AG04449 (cell line): Measurements from ENCODE around the gene SLX1B.
"Not testable (repeated sequence)": the region's sequence is repeated elsewhere in the genome, so short reads cannot be mapped to it uniquely, and the experiment has no call there.

ENCODE experiments used
- CTCF ChIA-PET: fragments of 350-600 bp; formaldehyde crosslinking; extraction: SDS; loops from one replicate; lab custom pipeline; 2021; ENCODE audit warnings: antibody characterized with exemption; lab: Yijun Ruan, JAX
- POLR2A ChIA-PET: fragments of 400-600, 350-600 bp; formaldehyde crosslinking; extraction: SDS; loops from one replicate; lab custom pipeline; 2020; ENCODE audit warnings: antibody characterized with exemption, inconsistent platforms; lab: Yijun Ruan, JAX
- DNase-seq: peaks from one replicate; pipeline ENCODE4 v3.0.0-alpha.2; 2010; ENCODE audit warnings: low read depth, low spot score
- H3K4me3 ChIP-seq: 2 replicates; pipeline ENCODE4 v1.5.1; 2011; ENCODE audit warnings: low read depth, mild to moderate bottlenecking, control low read depth, low read length

The SLX1B gene

DNA sequence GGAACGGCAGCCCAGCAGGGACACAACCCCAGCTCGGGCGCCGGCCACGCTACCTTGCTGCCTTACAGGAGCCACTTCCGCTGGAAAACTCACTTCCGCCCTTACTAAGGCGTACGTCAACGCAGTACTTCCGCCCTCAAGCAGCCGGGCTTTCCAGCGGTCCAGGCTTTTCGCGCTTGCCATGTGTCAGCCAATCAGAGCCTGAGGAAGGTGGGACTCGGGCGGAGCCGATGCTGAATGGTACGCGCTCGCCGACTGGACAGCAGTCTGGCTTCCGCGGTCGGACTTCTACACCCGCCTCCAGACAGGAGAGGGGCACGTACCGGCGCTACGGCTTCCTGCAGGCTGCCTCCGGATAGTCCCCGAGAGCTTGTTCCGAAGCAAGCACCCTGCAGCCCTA is at the start of gene SLX1B, which contains the start of gene BOLA2:
Gene SLX1B, plus strand, starts transcription at position 265 of the 400 bp plus-strand sequence.
Gene BOLA2, minus strand, starts transcription at position 83 of the 400 bp plus-strand sequence. CDS start 98 bp downstream, outside the sequence.
- H3K4me3 ChIP-seq, DNase-seq, POLR2A ChIA-PET, CTCF ChIA-PET: not testable (repeated sequence)

DNA sequence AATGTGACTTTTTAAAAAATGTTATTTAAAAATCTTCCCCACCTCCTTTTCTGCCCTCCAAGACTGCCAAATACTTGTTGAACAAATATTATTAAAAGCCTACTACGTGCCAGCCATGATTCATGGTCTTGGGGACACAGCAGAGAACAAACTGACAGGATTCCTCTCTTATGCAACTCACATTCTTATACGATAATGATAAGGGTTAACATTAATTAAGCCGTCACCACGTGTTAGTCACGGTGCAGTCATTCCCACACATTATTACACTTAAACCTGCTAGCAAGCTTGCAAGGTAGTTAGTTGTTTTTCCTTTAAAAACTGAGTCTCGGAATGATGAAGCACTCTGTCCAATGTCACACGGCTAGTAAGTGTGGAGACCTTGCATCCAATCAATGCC is 49.1 kb upstream of the SLX1B start:
- POLR2A ChIA-PET, H3K4me3 ChIP-seq, CTCF ChIA-PET: not testable (repeated sequence)
- DNase-seq = peak; percentile 12

DNA sequence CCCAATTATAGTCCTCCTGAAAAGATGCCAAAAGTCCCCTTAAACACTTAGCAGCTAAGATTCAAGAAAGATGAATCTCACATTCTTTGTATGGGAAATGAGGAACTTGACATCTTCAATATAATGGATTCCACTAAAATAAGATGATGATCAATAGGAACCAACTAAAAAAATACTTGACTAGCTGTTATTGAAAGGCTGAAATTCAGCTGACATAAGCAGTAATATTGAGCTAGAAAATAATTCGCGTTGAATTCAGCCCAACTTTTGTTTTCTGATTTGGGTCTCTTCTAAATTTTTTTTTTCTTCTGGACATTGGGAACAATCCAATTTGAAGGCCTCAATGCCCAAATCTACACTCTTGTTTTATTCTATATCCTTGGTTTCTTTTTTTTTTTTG is 30.7 kb upstream of the SLX1B start:
- DNase-seq, H3K4me3 ChIP-seq, CTCF ChIA-PET, POLR2A ChIA-PET: not testable (repeated sequence)

DNA sequence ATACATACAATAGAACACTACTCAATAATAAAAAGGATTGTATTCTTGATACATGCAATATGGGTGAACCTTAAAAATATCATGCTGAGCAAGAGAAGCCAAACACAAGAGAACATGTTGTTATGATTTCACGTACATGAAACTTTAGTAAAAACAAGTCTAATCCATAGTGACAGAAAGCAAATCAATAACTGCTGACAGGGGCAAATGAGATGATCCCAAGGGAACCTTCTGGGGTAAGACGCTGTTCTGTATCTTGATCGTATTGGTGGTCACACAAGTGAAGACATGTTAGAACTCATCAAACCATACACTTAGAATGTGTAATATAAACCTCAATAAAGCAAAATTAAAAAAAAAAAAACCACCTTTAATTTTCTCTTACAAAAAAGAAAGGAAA is 28.9 kb upstream of the SLX1B start:
- DNase-seq, CTCF ChIA-PET, POLR2A ChIA-PET, H3K4me3 ChIP-seq: not testable (repeated sequence)

DNA sequence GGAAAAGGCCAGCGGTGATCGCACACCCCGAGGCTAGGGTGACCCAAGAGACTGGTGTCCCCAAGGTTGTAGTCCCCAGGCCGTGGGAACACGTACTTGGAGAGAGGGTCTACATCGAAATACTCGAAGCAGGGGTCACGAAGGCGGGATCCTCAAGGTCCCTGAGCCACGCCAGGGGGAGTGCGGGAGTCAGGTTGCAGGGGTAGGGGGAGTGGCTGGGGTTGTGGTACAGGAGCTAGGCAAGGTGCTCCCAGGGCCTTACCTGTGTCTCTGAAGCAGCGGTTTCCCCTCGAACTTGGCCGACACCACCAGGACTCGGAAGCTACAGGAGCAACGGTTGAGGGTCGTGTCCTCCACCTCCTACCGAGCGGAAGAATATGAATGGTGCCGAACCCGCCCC is 579 bp upstream of the SLX1B start:
- H3K4me3 ChIP-seq, POLR2A ChIA-PET, CTCF ChIA-PET, DNase-seq: not testable (repeated sequence)

DNA sequence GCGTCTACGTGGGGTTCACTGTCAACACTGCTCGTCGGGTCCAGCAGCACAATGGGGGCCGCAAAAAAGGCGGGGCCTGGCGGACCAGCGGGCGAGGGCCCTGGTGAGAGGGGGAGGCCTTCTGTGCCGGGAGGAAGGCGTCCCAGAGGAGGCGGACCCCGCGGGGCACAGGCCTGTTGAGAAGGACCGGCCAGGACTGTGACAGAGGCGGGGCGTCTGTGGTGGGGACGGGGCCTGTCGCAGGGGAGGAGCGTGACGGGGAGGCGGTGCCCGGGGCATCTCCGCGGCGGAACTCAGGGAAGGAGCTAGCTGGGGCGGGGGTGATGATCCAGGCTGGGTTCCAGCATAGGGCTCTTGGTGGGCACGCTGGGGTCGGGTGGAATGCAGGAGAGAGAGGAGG is 495 bp downstream of the SLX1B start:
- H3K4me3 ChIP-seq, CTCF ChIA-PET, POLR2A ChIA-PET, DNase-seq: not testable (repeated sequence)

DNA sequence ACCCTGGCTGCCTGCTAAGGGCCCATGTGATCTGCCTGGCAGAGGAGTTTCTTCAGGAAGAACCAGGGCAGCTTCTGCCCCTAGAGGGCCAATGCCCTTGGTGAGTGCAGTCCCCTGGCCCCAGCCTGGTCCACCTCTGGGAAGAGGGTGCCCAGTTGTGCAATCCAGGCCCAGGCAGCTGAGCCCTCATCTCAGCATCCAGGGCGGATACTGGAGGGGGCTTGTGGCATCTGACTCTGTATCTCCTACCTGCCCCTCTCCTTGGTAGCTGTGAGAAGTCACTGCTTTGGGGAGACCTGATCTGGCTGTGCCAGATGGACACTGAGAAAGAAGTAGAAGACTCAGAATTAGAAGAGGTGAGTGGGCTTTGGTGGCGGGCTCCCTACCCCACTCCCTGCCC is 3.3 kb downstream of the SLX1B start:
- H3K4me3 ChIP-seq, POLR2A ChIA-PET, CTCF ChIA-PET, DNase-seq: not testable (repeated sequence)

DNA sequence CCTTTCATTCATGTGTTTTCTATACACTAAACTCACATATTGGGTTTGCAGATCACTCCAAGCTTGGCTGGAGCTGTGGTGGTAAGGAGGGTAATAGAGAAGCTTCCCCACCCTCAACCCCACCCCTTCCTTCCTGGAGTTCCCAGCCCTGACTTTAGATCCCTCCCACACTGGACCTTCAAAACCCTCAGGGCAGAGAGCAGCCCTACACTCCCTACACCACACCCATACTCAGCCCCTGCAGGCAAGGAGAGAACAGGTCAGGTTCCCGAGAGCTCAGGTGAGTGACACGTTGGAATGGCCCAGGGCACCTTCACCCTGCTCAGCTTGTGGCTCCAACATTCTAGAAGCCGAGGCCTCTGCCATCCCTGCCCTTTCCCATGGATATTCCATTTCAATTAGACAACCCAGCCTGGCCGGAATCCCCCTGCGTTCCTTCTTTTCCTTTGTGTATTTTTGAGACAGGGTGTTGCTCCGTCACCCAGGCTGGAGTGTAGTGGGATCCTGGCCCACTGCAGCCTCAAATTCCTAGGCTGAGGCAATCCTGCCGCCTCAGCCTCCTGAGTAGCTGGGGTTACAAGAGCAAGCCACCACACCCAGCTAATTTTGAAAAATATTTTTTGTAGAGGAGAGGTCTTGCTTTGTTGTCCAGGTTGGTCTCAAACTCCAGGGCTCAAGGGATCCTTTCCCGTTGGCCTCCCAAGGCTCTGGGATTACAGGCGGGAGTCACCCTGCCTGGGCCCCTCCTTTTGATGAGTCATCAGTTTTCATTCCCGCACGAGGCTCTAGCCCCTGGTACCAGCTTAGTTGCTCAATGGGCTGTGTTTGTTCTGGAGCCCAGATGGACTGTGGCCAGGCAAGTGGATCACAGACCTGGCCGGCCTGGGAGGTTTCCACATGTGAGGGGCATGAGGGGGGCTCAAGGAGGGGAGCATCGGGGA is 5.6 kb downstream of the SLX1B start, which contains the start of gene SULT1A4:
Gene SULT1A4, plus strand, starts transcription at position 208 of the 941 bp plus-strand sequence. CDS start 1,473 bp downstream, outside the sequence.
- DNase-seq, H3K4me3 ChIP-seq, POLR2A ChIA-PET, CTCF ChIA-PET: not testable (repeated sequence)

DNA sequence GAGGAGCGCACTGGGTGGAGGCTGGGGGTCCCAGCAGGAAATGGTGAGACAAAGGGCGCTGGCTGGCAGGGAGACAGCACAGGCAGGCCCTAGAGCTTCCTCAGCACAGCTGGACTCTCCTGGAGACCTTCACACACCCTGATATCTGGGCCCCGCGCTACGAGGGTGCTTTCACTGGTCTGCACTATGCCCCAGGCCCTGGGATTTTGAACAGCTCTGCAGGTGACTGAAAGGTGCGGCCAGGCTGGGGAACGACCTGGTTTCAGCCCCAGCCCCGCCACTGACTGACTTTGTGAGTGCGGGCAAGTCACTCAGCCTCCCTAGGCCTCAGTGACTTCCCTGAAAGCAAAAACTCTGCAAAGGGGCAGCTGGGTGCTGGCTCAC is 6.3 kb downstream of the SLX1B start:
- POLR2A ChIA-PET, CTCF ChIA-PET, H3K4me3 ChIP-seq, DNase-seq: not testable (repeated sequence)

DNA sequence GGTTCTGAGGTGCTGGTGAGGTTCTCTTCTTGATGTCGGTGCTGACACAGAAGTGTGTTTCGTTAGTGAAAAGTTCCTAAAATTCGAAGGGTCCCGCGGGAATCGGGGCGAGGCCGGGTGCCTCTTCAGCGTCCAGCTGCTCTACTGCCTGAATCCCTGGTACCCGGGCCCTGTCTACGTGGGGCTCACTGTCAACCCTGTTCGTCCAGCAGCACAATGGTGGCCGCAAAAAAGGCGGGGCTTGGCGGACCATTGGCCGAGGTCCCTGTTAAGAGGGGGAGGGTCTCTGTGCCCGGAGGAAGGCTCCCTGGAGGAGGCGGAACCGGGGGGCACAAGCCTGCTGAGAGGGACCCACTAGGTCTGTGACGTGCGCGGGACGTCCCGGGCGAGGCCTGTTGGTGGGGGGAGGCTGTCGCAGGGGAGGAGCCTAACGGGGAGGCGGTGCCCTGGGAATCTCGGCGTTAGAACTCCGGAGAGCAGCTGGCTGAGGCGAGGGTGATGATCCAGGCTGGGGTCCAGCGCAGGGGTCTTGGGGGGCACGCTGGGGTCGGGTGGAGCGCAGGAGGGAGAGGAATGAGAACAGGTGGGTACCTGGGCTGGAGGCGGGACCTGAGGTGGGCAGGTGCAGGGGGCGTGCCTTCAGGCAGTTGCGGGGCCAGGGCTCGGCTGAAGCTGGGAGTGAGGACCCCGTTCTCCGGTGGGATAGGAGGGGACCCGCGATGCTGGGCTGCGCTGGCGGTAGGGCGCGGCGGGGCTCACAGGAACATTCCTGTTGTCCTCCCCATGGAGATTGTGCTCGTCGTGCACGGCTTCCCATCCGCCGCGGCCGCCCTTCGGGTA is 11.9 kb downstream of the SLX1B start:
- CTCF ChIA-PET, DNase-seq, POLR2A ChIA-PET, H3K4me3 ChIP-seq: not testable (repeated sequence)

DNA sequence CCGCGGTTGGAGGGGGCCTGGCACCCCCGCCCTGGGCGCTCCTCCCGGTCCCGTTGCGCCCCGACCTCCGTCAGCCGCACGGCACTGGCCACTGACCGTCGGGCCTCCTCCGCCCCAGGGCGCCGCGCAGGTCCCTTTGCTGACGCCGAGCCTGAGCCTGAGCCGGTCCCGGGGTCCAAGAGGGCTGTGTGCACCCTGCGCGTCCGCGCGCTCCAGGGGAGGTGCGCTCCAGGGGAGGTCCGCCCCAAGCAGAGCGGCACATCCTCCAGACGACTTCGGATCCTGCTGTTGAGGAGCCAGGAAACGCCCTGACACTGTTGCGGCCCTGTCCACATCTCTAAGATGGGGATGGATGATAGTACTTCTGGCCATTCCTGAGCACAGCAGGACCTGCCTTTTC is 12.6 kb downstream of the SLX1B start:
- POLR2A ChIA-PET, CTCF ChIA-PET, H3K4me3 ChIP-seq, DNase-seq: not testable (repeated sequence)

DNA sequence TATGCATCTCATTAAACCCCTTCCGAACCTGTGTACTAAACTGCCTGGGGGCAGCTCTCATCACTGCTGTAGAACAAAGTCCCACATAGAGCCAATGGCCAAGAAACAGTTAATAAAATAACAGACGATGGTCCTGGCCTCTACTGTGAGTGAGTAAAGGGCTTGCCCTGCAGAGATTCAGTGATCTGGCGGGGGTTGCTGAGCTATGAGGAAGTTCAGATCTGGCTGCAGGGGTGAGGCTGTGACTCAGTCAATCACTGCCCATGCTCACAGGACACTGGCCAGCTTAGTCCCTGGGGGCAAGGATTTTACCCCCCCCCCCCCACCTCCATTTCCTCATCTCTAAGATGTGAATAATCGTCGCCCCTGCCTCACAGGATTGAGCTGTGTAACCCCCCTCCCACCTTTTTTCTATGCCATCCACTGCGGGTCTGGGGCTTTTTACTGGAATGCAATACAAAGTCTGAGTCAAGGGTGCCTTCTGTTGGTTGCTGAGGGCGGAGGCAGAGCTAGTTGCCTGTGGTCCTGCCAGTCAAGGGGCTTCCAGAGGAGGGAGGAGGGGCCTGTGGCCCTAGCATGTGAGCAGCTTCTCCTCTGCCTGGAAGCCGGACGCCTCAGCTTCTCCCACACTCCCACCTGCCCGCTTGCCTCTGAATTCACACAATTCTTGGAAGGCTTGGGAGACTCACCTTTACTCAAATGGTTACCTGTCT is 13.5 kb downstream of the SLX1B start:
- H3K4me3 ChIP-seq, DNase-seq, CTCF ChIA-PET, POLR2A ChIA-PET: not testable (repeated sequence)

DNA sequence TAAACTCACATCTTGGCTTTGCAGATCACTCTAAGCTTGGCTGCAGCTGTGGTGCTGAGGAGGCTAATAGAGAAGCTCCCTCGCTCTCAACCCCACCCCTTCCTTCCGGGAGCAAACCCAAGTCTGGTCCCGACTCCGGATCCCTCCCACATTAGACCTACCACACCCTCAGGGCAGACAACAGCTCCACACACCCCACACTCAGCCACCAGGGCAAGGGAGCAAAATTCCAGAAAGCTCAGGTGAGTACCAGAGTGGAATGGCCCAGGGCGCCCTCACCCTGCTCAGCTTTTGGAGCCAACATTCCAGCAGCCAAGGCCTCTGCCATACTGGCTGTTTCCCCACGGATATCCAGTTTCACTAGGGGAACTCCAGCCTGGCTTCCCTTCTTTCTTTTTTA is 15.3 kb downstream of the SLX1B start:
- CTCF ChIA-PET, POLR2A ChIA-PET, DNase-seq, H3K4me3 ChIP-seq: not testable (repeated sequence)

DNA sequence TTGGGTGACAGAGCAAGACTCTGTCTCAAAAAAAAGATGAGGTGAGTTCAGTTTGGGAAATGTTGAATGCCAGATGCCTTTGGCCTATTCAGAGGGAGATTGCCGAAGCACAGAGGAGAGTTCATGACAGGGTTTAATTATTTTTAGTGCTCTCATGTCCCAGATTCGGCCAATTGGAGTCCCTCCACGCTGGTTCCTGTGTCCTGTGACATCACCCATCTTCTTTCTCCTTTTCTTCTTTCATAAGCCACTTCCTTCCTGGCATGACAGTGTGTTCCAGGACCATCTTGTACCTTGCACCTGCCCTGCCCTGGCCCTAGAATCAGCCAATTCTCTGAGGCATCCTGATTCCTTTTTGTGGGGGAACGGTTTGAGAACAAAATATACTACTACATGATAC is 17.7 kb downstream of the SLX1B start:
- POLR2A ChIA-PET, CTCF ChIA-PET, DNase-seq: not testable (repeated sequence)

DNA sequence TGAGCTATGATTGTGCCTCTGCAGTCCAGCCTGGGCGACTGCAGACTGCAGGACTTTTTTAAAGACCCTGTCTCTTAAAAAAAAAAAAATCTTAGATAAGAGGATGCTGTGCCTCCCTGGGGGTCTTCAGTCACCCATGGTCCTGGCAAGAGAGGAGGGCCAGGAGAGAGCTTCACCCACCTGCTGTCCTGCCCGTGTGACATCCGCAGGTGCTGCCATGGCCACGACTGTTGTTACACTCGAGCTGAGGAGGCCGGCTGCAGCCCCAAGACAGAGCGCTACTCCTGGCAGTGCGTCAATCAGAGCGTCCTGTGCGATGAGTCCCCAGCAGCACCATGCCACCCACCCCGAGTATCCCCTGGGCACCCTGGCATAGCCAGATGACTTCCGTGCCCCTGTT is 27.9 kb downstream of the SLX1B start:
- POLR2A ChIA-PET, DNase-seq, H3K4me3 ChIP-seq, CTCF ChIA-PET: not testable (repeated sequence)

More for the DNA sequence above, 17.7 kb downstream of the SLX1B start:
- H3K4me3 ChIP-seq = not testable (repeated sequence)

DNA sequence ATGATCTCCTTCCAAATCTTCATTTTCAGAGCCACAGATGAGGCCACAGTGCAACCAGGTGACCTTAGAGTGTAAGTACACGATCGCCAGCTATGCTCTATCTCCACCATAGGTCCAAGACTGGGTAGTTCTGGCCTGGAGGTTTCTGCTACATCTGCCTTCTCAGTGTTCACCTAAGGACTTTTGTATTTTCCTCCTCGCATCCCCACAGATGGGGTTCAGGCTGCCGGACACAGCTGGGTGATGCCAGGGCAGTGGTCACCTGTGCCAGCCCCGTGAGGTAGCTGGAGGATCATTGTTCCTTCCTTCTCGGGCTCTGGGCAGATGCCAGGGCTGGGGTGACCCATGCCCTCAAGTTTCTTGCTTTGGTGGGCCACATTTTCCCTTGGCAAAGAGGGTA is 52.0 kb downstream of the SLX1B start, which contains the start of gene NPIPB12:
Gene NPIPB12, minus strand, starts transcription at position 101 of the 400 bp plus-strand sequence.
- CTCF ChIA-PET, H3K4me3 ChIP-seq, DNase-seq, POLR2A ChIA-PET: not testable (repeated sequence)
